GM12865 (cell line): ENCODE measurements around the gene GRWD1.
A peak's percentile ranks its signal among the peaks of the same experiment; 100 is the strongest.

Experiments
- DNase-seq: peaks from one replicate; pipeline ENCODE4 v3.0.0; 2010; ENCODE audit warnings: low read depth
- H3K4me3 ChIP-seq: 2 replicates; pipeline ENCODE4 v1.5.1; 2011; ENCODE audit warnings: mild to moderate bottlenecking, low read depth, low read length, control low read depth
- TF ChIP-seq, protein P1 (sequence below): IDR thresholded peaks from 2 replicates; pipeline ENCODE4 v1.5.1; 2011; ENCODE audit warnings: low read length, control low read depth, low read depth, inconsistent platforms; ENCODE audit not compliant: insufficient read depth; ENCODE audit errors: missing control alignments

GRWD1 gene

DNA sequence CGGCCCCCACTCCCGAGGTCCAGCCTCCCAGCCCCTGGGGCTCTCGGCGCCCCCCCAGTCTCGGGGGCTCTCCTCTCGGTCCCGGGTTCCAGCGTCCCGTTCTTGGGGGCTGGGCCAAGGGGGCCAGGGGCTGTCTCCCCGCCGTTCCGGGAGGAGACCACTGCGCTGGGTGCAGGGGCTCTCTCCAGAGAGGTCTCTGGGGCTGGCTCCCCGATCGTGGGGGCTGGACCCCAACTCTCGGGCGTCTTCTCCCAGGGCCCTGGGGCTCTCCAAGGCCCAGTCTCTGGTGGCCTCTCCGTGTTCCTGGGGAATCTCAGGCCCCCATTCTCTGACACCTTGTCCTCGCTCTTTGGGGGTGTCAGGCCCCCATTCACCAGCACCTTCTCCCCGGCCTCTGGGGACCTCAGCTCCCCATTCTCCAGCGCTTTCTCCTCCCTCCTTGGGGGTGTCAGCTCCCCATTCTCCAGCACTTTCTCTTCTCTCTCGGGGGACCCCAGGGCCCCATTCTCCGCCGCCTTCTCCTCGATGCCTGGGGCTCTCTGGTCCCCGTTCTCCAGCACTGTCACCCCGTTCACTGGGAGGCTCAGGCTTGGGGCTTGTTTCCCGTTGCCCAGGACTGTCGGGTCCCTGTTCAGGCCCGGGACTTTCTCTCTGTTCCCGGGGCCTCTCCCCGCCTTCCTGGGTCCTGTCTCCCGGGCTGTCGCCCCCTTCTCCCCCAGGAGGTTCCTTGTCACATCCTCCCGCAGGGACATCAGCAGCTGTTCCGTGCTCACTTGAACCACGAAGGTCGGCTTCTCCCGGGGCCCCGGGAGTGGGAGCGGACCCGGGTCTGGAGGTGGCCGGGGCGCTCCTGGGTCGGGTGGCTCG lies 52.2 kb downstream of the GRWD1 start:
- DNase-seq = no peak
- TF ChIP-seq, protein P1, sequence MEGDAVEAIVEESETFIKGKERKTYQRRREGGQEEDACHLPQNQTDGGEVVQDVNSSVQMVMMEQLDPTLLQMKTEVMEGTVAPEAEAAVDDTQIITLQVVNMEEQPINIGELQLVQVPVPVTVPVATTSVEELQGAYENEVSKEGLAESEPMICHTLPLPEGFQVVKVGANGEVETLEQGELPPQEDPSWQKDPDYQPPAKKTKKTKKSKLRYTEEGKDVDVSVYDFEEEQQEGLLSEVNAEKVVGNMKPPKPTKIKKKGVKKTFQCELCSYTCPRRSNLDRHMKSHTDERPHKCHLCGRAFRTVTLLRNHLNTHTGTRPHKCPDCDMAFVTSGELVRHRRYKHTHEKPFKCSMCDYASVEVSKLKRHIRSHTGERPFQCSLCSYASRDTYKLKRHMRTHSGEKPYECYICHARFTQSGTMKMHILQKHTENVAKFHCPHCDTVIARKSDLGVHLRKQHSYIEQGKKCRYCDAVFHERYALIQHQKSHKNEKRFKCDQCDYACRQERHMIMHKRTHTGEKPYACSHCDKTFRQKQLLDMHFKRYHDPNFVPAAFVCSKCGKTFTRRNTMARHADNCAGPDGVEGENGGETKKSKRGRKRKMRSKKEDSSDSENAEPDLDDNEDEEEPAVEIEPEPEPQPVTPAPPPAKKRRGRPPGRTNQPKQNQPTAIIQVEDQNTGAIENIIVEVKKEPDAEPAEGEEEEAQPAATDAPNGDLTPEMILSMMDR = no peak
- no peak overlapping the region for H3K4me3 ChIP-seq

DNA sequence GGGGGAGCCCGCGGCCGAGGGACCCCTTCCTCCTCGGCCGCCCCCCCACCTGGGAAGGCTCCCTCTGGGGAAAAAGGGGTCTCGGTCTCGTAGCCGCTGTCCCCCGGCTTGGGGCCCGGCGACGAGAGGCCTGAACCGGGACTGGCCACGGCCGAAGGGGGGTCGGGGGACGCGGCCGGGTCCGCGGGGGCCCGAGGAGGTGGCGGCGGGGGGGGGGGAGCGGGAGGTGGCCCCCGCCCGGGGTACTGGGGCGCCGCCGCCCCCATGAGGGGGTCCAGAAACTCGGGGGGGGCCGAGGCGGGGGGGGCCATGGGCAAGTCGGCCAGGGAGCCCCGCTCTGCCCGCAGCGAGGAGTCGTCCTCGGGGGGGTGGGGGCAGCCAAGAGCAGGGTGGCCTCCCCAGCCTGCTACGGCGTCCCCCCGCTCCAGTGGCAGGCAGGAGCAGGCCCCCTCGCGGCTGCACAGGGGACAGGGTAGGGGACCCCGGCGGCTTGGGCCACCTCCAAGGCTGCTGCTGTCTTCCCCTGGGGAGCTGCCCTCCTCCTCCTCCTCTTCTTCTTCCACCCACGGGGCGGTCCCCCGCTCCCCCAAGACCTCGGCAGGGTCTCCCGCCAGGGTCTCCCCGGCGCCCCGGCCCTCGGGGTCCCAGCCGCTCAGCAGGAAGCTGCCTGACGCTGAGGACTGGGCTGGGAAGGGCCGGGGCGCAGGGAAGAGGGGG lies 53.0 kb downstream of the GRWD1 start:
- no peak for DNase-seq
- H3K4me3 ChIP-seq = no peak overlapping the region

DNA sequence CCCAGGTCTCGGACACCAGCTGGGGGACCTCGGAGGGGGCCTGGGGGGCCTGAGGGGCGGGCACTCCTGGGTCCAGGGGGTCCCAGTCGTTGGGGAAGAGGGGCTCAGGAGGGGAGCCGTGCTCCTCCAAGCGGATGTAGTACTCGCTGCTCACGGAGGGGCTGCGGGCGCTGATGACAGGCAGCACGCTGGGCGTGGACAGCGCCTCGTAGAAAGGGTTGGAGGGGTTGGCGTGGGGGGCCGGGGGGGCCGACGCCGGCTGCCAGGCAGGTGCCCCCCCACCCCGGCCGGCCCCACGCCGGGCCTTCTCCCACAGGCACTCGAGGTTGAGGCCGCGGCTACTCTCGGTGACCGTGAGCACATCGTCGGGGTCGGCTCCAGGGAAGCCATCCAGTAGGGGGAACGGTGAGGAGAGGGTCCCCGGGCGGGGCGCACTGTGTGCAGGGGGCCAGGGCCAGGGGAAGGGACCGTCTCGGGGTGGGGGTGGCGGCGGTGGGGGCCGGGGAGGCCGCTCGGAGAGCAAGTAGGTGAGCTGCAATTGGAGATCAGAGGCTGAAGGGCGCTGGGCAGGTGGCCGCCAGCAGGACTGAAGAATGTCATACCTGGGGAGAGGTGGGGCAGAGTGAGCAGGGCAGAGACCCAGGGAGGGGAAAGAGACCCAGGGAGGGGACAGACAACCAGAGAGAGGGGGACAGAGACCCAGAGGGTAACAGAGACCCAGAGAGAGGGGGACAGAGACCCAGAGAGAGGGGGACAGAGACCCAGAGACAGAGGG lies 53.7 kb downstream of the GRWD1 start:
- DNase-seq = no peak
- H3K4me3 ChIP-seq = no peak overlapping the region
- TF ChIP-seq, protein P1 = no peak

More for the DNA sequence above, 53.0 kb downstream of the GRWD1 start:
- TF ChIP-seq, protein P1 = no peak

- no peak for DNase-seq
- no peak overlapping the region for H3K4me3 ChIP-seq
- TF ChIP-seq, protein P1 = no peak
These were observed 55.2 kb downstream of the GRWD1 start for GRCh38 chr19:48500830-48501493.

GRCh38 chr19:48501494-48502349 lies 55.9 kb downstream of the GRWD1 start:
- H3K4me3 ChIP-seq = no peak overlapping the region
- TF ChIP-seq, protein P1 = no peak
- DNase-seq = peak; percentile 69
